B cell (primary cell): ENCODE measurements around the gene HSPBAP1.

ENCODE experiments used
- EZH2 ChIP-seq: IDR thresholded peaks from 2 replicates; pipeline ENCODE4 v1.6.1; 2012; ENCODE audit warnings: borderline replicate concordance, low read depth, mild to moderate bottlenecking, moderate library complexity, low read length; ENCODE audit not compliant: insufficient read depth, poor library complexity, severe bottlenecking
- TF ChIP-seq, protein P1 (sequence below): fragments of 200-600 bp; IDR thresholded peaks from one replicate; pipeline ENCODE4 v1.8.0; 2022; ENCODE audit warnings: antibody characterized with exemption, mild to moderate bottlenecking

DNA sequence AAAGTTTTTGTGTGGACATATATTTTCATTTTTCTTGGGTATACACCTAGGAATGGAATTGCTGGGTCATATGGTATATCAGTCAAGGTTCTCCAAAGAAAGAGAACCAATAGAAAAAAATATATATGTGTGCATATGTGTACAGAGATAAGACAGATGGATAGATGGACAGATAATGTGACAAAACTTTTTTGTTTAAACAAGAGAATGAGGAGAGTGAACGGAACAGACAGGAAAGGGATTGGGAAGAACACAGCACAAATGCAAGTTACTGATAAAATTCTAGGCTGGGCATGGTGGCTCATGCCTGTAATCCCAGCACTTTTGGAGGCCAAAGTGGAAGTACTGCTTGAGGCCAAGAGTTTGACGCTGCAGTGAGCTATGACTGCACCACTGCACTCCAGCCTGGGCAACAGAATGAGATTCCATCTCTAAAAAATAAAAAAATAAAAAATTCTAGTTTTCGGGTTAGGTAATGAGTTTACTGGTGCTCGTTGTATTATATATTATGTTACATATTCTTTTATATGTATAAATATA, 50.0 kb downstream of the HSPBAP1 start:
- TF ChIP-seq, protein P1, sequence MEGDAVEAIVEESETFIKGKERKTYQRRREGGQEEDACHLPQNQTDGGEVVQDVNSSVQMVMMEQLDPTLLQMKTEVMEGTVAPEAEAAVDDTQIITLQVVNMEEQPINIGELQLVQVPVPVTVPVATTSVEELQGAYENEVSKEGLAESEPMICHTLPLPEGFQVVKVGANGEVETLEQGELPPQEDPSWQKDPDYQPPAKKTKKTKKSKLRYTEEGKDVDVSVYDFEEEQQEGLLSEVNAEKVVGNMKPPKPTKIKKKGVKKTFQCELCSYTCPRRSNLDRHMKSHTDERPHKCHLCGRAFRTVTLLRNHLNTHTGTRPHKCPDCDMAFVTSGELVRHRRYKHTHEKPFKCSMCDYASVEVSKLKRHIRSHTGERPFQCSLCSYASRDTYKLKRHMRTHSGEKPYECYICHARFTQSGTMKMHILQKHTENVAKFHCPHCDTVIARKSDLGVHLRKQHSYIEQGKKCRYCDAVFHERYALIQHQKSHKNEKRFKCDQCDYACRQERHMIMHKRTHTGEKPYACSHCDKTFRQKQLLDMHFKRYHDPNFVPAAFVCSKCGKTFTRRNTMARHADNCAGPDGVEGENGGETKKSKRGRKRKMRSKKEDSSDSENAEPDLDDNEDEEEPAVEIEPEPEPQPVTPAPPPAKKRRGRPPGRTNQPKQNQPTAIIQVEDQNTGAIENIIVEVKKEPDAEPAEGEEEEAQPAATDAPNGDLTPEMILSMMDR: no peak
- no peak for TF ChIP-seq EZH2
